GM19395 (cell line): ENCODE data around the gene PAX2.

ENCODE experiments used
- ATAC-seq: cut with Tn5 transposase; IDR thresholded peaks from one replicate; pipeline ENCODE4 v1.9.1; 2021; ENCODE audit warnings: mild to moderate bottlenecking, moderate library complexity; ENCODE audit not compliant: unreplicated experiment

Gene PAX2

DNA sequence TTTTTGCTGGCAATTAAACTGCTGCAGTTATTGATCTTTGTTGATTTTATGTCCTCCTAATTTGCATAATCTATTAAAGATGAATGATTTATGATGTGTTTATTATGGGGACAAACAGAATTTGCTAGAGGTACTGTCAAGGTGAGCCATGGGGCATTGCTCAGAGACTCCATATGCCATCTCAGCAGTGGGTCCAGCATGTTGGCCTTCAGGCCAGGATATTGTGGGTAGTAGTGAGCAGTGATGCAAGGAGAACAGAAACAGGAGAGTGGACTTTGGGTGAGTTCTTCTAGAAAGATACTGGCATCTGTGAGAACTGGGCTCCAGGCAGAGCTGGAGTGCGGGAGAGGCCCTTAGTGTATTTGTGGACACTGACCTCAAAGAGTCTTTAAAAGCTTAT lies 65.9 kb downstream of the PAX2 start:
- ATAC-seq, result no peak

GRCh38 chr10:100811752-100812750 lies 66.7 kb downstream of the PAX2 start:
- ATAC-seq, result no peak

GRCh38 chr10:100812978-100813377 lies 67.6 kb downstream of the PAX2 start:
- no peak for ATAC-seq

DNA sequence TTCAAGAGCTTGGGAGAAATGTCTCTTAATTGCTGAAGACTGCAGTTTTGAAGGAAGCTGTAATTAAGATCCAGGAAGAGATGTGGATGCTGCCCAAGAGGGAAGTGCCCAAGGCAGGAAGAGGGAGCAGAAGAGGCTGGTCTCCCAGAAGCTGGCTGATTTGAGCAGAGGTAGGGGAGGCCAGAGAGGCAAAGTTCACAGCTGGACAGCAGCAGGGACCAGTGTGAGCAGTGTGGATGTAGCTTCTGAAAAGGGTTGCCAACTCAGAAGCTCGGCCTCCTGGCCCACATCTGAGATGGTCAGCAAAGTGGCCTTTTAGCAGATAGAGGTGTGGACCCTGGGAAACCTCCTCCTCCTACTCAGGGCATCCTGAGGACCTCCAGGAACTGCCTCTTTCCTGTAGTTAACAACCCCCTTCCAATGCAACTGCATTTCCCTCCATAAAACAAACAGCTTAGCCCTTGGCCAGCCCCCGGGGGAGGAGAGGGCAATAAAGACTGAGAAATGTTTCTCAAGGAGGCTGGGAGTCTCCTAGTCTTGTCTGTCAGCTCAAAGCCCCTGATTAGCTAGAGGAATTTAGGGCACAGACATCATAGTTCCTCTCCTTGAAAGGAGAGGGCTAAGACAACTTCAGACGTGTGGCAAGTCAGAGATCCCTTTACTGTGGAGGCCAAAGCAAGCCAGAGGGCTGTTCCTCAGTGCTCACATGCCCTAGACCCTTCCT lies 69.5 kb downstream of the PAX2 start:
- no peak for ATAC-seq

DNA sequence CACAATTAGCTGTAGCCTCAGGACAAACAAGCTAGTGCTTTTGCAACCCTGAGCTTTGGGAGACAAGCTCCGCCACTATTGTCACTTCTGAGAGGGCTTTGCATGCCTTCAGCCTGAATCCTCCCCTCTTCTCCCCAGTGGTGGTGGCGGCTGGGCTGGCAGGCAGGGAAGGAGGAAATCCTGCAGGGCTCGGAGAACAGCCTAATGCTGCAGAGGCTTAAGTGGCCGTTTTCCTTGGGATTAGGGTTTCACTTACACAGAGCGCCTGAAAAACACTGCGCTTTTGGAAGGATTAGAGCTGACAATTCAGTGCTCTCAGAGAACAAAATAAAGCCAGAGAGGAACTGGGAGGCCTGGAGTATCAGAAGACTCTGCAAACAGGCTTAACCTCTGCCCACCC lies 71.3 kb downstream of the PAX2 start:
- ATAC-seq, result no peak

GRCh38 chr10:100817268-100817839 lies 72.0 kb downstream of the PAX2 start:
- ATAC-seq, result no peak

DNA sequence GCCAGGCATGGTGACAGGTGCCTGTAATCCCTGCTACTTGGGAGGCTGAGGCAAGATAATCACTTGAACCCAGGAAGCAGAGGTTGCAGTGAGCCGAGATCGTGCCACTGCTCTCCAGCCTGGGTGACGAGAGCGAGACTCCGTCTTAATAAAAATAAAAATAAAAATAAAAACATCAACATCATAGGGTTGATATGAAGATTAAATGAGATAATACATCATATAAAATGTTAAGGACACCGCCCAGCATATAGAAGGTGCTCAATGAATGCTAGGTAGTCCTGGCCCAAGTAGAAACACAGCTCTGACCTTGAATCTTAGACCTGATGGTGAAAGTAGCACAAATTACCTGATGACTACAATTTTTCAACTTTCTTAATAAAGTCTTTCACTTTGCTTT lies 74.0 kb downstream of the PAX2 start:
- no peak for ATAC-seq

DNA sequence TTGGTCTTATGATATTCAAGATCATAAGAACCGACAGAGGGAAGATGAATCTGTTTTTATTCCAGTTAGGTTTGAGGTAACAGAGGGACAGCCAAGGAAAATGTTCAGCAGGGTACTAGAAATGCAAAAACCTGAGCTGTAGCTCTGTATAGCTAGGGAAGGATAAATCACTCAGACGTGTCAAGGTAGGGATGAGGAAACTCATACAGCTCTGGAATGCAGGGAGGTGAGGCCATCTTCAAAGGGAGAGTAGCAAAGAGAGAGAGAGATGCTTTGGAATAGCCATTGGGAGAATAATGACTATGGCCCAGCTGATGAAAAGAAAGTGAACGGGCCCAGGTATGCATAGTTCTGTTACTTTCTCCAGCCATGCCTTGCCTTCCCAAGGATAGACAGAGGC lies 77.8 kb downstream of the PAX2 start:
- no peak for ATAC-seq

DNA sequence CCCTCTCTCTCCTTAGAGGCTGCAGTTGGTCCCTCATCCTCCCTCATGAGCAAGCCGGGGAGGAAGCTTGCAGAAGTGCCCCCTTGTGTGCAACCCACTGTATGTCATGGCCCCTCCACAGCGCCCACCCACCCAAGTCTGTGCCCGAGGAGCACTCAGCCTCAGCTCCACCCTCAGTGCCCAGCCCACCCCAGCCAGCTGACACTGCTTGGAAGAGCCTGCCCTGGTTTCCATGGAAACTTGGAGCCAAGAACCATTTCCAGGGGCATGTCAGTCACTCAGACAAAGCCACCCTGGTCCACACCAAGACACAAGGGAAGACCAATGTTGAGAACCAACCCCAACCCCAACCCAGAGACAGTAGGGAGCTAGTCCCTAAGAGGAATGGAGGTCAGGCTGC lies 79.5 kb downstream of the PAX2 start:
- ATAC-seq, result no peak

GRCh38 chr10:100825325-100825875 lies 80.0 kb downstream of the PAX2 start:
- ATAC-seq, result no peak

GRCh38 chr10:100826031-100826651 lies 80.8 kb downstream of the PAX2 start:
- ATAC-seq, result no peak

DNA sequence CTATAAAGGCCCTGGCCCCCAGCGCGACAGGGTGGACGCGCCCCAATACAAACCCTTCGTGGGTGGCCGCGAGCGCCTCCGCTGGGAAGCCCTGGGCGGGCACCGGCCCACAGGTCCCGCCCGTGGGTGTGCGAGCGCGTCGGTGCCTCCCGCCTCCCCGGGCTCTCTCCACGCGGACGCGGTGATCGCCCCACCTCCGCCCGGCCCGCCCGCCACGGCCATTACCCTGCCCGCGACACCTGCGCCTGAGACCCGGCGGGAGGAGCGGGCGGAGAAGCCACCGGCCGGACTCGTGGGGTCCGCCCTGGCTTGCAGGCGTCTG lies 81.2 kb downstream of the PAX2 start:
- ATAC-seq, result no peak

- no peak for ATAC-seq
Observed at GRCh38 chr10:100826983-100827818, 81.8 kb downstream of the PAX2 start.

GRCh38 chr10:100827819-100828737 lies 82.7 kb downstream of the PAX2 start:
- no peak for ATAC-seq

DNA sequence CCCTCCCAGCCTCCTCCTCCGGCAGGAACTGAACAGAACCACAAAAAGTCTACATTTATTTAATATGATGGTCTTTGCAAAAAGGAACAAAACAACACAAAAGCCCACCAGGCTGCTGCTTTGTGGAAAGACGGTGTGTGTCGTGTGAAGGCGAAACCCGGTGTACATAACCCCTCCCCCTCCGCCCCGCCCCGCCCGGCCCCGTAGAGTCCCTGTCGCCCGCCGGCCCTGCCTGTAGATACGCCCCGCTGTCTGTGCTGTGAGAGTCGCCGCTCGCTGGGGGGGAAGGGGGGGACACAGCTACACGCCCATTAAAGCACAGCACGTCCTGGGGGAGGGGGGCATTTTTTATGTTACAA lies 83.3 kb downstream of the PAX2 start:
- ATAC-seq, result no peak

- no peak for ATAC-seq
Observed at GRCh38 chr10:100829097-100829870, 83.9 kb downstream of the PAX2 start.

GRCh38 chr10:100829933-100830727 lies 84.7 kb downstream of the PAX2 start:
- ATAC-seq, result no peak

DNA sequence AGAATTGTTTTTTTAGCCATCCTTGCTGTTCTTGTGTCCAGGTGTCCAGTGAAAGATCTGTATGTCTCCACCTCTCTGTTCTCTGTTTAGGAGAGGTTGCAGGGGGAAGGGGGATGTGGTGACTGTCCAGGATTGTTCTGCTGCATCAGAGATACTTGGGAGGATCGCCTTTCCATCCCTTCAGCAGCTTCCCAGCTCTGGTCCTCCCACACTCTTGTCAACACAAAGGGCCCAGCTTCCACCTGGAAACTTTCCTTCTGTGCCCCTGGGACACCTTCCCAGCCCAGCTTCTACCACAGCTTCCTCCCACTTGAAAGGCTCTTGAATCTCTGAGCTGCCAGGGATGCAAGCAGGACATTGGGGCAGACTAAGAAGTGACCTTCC lies 85.3 kb downstream of the PAX2 start:
- no peak for ATAC-seq
